Subcutaneous adipose tissue (tissue), 4 donors: ENCODE data around the gene DGKH. TPM values are rescaled to one million over a fixed set of nuclear protein-coding genes. Genes with fewer than 3 reads are reported as not detected.

ENCODE experiments used
- total RNA-seq, 4 donors: library from RNA; depleted of rRNA; stranded (reverse); fragments of >200 nt; gene quantifications; one replicate each; pipeline ENCODE4 v1.1.0, GENCODE V29; 2016
- TF ChIP-seq, protein P1 (sequence below): fragments of 450-650 bp; IDR thresholded peaks from one replicate; pipeline ENCODE4 v1.5.1; 2016; ENCODE audit warnings: low read depth, mild to moderate bottlenecking, control low read depth, antibody characterized with exemption, moderate library complexity

The DGKH gene
- total RNA-seq, 4 donors from 2014 or later, result 11.9 to 19.8 (median 13.5) TPM

GRCh38 chr13:42040730-42041010, 7.8 kb upstream of the DGKH start:
- TF ChIP-seq, protein P1, sequence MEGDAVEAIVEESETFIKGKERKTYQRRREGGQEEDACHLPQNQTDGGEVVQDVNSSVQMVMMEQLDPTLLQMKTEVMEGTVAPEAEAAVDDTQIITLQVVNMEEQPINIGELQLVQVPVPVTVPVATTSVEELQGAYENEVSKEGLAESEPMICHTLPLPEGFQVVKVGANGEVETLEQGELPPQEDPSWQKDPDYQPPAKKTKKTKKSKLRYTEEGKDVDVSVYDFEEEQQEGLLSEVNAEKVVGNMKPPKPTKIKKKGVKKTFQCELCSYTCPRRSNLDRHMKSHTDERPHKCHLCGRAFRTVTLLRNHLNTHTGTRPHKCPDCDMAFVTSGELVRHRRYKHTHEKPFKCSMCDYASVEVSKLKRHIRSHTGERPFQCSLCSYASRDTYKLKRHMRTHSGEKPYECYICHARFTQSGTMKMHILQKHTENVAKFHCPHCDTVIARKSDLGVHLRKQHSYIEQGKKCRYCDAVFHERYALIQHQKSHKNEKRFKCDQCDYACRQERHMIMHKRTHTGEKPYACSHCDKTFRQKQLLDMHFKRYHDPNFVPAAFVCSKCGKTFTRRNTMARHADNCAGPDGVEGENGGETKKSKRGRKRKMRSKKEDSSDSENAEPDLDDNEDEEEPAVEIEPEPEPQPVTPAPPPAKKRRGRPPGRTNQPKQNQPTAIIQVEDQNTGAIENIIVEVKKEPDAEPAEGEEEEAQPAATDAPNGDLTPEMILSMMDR, result no peak

DNA sequence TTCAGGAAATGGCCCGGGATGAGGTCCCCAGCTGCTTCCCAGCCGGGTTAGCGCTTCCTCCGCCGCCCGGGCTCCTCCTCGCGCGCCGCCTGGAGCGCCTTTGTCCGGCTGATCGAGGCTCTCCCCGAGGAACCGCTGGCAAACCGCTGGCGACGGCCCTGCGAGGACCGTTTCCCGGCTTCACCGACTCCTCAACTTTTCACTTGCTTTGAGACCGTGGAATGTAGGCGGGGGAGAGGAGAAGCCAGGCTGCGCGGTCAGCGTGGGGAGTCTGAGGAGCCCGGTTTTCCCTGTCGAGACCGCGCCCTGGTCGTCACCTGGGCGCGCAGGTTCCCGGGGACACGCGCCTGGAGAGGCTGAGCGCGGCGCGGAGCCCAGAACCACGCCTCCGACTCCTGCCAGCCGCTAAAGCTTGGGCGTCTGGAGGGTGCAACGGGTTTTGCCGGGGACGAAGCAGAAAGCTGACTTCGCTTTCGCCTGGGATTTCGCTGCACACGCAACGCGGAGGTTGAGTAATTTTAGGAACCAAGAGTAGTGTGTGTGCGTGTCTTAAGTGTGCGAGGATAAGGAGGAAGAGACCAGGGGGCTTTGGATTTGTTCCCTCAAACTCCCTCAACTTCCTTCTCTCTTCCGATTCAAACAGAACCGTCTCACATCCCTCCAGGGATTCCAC, 7.3 kb upstream of the DGKH start:
- TF ChIP-seq, protein P1, result no peak

DNA sequence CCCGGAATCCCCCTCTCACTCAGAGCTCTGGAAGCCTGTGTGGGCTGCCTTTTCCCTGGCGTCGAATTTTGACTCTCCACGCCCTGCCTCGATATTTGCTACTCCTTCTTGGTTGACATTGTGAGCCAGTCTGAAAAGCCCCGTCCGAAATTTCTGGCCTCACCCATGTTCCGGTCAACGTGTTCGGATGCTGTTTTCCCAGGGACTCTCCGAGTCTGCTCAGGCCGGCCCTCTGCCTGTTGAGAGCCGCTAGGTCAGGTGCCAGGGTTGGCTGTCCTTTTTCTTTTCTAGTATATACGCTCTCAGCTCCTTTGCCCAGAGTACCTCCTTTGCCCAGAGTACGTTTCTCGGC, 6.8 kb upstream of the DGKH start:
- TF ChIP-seq, protein P1, result no peak

DNA sequence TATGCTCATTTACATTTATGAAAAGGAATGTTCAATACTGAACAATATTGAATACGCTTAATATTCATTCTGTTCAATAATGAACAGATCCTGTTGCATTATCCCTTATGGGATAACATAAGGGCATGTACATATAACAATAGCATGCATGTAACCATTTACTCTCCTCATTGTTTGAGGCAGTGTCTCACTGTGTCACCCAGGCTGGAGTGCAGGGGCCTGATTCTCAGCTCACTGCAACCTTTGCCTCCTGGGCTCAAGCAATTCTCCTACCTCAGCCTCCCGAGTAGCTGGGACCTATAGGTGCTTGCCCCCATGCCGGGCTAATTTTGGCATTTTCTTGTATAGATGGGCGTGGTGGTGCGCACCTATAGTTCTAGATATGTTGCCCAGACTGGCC, 4.8 kb upstream of the DGKH start:
- TF ChIP-seq, protein P1, result no peak

- TF ChIP-seq, protein P1, result no peak
These were observed 2.0 kb upstream of the DGKH start for GRCh38 chr13:42046448-42046847.

GRCh38 chr13:42047561-42048341, 697 bp upstream of the DGKH start:
- TF ChIP-seq, protein P1, result no peak

DNA sequence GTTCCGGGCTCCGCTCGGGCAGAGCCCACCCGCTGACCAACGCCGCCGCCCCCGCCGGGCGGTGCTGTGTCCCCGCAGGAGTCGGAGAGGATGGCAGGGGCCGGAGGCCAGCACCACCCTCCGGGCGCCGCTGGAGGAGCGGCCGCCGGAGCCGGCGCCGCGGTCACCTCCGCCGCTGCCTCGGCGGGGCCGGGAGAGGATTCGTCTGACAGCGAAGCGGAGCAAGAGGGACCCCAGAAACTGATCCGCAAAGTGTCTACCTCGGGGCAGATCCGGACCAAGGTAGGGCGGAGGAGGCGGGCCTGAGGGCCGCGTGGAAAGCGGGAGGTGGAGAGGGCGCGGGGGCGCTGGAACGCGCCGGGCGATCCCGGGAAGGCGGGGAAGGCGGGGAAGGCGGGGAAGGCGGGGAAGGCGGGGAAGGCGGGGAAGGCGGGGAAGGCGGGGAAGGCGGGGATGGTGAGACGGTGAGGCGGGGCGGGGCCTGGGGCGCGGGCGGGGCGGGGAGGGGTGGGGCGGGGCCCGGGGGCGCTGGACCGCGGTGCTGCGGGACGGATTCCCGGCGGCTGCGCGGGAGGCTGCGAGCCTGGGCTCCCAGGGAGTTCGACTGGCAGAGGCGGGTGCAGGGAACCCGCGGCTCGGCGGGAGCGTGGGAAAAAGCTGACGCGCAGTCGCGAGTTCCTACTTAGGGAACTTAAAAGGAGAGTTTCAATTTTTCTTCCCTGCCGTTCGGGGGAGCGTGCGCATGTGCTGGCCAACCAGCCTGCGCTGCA, 421 bp downstream of the DGKH start:
- TF ChIP-seq, protein P1, result no peak
